RPMI8226 (cell line): ENCODE data around the gene IGFL3.
"Not testable (repeated sequence)": the region's sequence is repeated elsewhere in the genome, so short reads cannot be mapped to it uniquely, and the experiment has no call there.

ENCODE experiments used
- DNase-seq: peaks from one replicate; pipeline ENCODE4 v3.0.0-alpha.2; 2015

The IGFL3 gene

GRCh38 chr19:46124638-46125115 lies at the start of gene IGFL3:
Gene IGFL3 (minus strand): TSS chr19:46124688. CDS start chr19:46124649, 39 bp downstream.
- DNase-seq: no peak

GRCh38 chr19:46173886-46174480 lies 49.5 kb upstream of the IGFL3 start:
- DNase-seq: no peak

- DNase-seq: no peak
These were observed 38.2 kb upstream of the IGFL3 start for GRCh38 chr19:46162731-46163130.

GRCh38 chr19:46161642-46162257 lies 37.3 kb upstream of the IGFL3 start:
- not testable (repeated sequence) for DNase-seq

- no peak for DNase-seq
These were observed 35.8 kb upstream of the IGFL3 start for GRCh38 chr19:46160233-46160775.

- no peak for DNase-seq
These were observed 35.1 kb upstream of the IGFL3 start for GRCh38 chr19:46159418-46160232.

GRCh38 chr19:46155237-46155636 lies 30.7 kb upstream of the IGFL3 start:
- DNase-seq: no peak

GRCh38 chr19:46150606-46151005 lies 26.1 kb upstream of the IGFL3 start:
- DNase-seq: no peak

- peak; percentile 7 for DNase-seq
These were observed 23.4 kb upstream of the IGFL3 start, which contains the start of gene IGFL2 for GRCh38 chr19:46147791-46148288. Gene IGFL2 (plus strand): TSS chr19:46148238. CDS start chr19:46148279, 41 bp downstream.

- DNase-seq: no peak
These were observed 22.8 kb upstream of the IGFL3 start for GRCh38 chr19:46147166-46147740.

- DNase-seq: no peak
These were observed 20.3 kb upstream of the IGFL3 start for GRCh38 chr19:46144756-46145155.

- no peak for DNase-seq
These were observed 17.8 kb upstream of the IGFL3 start for GRCh38 chr19:46142294-46142693.

GRCh38 chr19:46141421-46141820 lies 16.9 kb upstream of the IGFL3 start:
- DNase-seq: no peak

GRCh38 chr19:46137915-46138473 lies 13.5 kb upstream of the IGFL3 start:
- DNase-seq: no peak

- DNase-seq: no peak
These were observed 10.0 kb upstream of the IGFL3 start for GRCh38 chr19:46134527-46134926.

GRCh38 chr19:46133777-46134241 lies 9.3 kb upstream of the IGFL3 start:
- DNase-seq: no peak

- DNase-seq: no peak
These were observed 8.7 kb upstream of the IGFL3 start for GRCh38 chr19:46133101-46133627.

- no peak for DNase-seq
These were observed 8.1 kb upstream of the IGFL3 start for GRCh38 chr19:46132508-46133100.

- DNase-seq: no peak
These were observed 7.1 kb upstream of the IGFL3 start for GRCh38 chr19:46131485-46132143.

GRCh38 chr19:46126086-46126580 lies 1.6 kb upstream of the IGFL3 start:
- DNase-seq: no peak

- no peak for DNase-seq
These were observed 959 bp upstream of the IGFL3 start for GRCh38 chr19:46125447-46125846.
